T-helper 17 cell (primary cell): ENCODE results near the gene ANO4. TPM values are rescaled to one million over a fixed set of nuclear protein-coding genes. Genes with fewer than 3 reads are reported as not detected.
"Not testable (repeated sequence)": the region's sequence is repeated elsewhere in the genome, so short reads cannot be mapped to it uniquely, and the experiment has no call there.

Experiments used
- ATAC-seq: fragments of 150-1000 bp; cut with Tn5 transposase; 2 replicates; pipeline ENCODE4 v1.10.0; 2021; ENCODE audit warnings: mild to moderate bottlenecking, moderate library complexity
- DNase-seq, 3 donors: peaks; one replicate each; pipeline versions ENCODE4 v3.0.0 to v3.0.0-alpha.2; 2020 to 2021
- H3K9me3 ChIP-seq: one replicate; pipeline ENCODE4 v1.7.0; 2013; ENCODE audit warnings: low read length, mild to moderate bottlenecking; ENCODE audit not compliant: control insufficient read depth, poor library complexity, severe bottlenecking
- H3K27ac Mint-ChIP-seq: one replicate; pipeline ENCODE4 v1.8.0; 2022; ENCODE audit warnings: mild to moderate bottlenecking, moderate library complexity, mixed read lengths
- H3K27me3 Mint-ChIP-seq: one replicate; pipeline ENCODE4 v1.8.0; 2022; ENCODE audit warnings: mixed read lengths
- H3K36me3 Mint-ChIP-seq: one replicate; pipeline ENCODE4 v1.8.0; 2022; ENCODE audit warnings: low read depth, mixed read lengths
- H3K4me1 Mint-ChIP-seq: one replicate; pipeline ENCODE4 v1.8.0; 2022; ENCODE audit warnings: mild to moderate bottlenecking, mixed read lengths
- H3K4me3 Mint-ChIP-seq: one replicate; pipeline ENCODE4 v1.8.0; 2022; ENCODE audit warnings: mild to moderate bottlenecking, moderate library complexity, mixed read lengths
- total RNA-seq, 4 donors: library from RNA in 2 of 4; stranded (reverse) in 2 of 4; gene quantifications; one replicate each; pipeline ENCODE4 v1.2.3 and lab custom pipeline; 2022 to 2026

The ANO4 gene
- total RNA-seq, 2 donors from 2014 or later: not detected

DNA sequence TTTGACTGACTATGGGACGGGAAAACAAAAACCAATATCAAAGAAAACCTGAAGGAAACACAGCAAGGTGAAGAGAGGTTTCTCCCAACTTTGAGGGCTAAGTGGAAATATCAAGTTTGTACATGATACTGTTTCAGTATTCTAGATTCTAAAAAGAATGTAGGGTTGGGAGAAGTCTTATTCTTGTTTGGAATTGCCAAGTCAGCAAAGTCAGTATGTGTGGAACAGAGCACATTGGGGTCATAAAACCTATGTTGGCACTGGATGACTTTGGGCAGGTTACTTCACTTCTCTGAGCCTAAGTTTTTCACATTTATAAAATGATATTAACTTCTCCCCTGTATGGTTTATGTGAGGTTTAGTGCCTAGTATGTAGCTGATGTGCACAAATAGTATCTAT is 182.2 kb downstream of the ANO4 start:
- H3K27ac Mint-ChIP-seq: no peak overlapping the region
- H3K4me1 Mint-ChIP-seq: no peaks in the 10 kb centered on the region
- H3K36me3 Mint-ChIP-seq: no peaks in the 10 kb centered on the region
- DNase-seq (no peak), ATAC-seq (no peak)
- H3K27me3 Mint-ChIP-seq: no peaks in the 10 kb centered on the region
- H3K4me3 Mint-ChIP-seq: no peak overlapping the region
- H3K9me3 ChIP-seq: no peaks in the 10 kb centered on the region

DNA sequence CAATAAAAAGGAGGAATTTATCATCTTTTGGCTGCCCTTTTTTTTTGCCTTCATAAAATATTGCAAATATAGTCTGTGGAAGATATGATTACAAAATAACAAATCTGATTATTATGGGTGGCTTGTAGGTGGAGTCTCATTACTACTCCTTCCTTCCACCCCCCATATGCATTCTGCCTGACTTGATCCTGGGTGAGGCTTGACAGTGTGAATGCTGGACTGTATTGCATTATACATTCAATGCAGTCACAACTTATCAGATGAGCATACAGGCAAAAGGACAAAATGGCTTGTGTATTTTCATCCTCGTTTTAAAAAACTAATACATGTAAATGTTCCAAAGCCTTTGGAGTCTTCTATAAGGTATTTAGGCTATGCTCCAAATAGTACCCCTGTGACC is 186.3 kb downstream of the ANO4 start:
- H3K27ac Mint-ChIP-seq: no peak overlapping the region
- ATAC-seq (no peak), DNase-seq (no peak)
- H3K27me3 Mint-ChIP-seq: no peaks in the 10 kb centered on the region
- no peaks in the 10 kb centered on the region for H3K4me1 Mint-ChIP-seq
- H3K4me3 Mint-ChIP-seq: no peak overlapping the region
- H3K9me3 ChIP-seq: no peaks in the 10 kb centered on the region
- no peaks in the 10 kb centered on the region for H3K36me3 Mint-ChIP-seq

DNA sequence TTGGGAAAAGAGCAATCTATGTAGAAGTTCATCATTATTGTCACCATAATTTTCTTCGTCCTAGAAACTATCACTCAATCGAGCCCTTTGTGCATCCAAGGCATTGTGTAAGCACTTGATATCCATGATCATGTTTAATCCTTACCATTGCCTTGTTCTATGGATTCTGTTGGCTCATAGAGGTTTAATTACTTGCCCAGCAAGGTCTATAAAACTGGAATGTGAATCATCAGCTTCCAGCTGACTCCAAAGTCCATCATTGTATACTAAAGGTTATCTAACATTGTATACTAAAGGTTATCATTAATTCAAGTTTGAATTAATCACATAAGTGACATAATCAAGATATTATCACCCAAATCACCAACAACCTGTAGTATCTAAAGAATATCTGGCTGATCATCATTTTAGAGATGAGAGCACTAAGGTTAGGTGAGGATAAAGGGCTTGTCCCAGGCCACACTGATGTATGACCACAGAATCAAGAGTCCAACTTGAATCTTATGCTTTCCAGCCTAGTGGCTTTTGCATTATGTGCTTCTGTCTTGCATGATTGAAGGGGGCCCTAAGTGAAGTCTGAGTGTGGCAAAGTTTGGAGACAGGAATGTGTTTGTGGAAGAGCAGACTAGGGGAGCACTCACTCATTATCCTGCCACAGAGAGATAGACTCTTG is 188.1 kb downstream of the ANO4 start:
- DNase-seq (no peak), ATAC-seq (no peak)
- H3K27ac Mint-ChIP-seq: no peak overlapping the region
- no peak overlapping the region for H3K4me3 Mint-ChIP-seq
- H3K4me1 Mint-ChIP-seq: no peaks in the 10 kb centered on the region
- H3K9me3 ChIP-seq: no peaks in the 10 kb centered on the region
- no peaks in the 10 kb centered on the region for H3K36me3 Mint-ChIP-seq
- no peaks in the 10 kb centered on the region for H3K27me3 Mint-ChIP-seq

DNA sequence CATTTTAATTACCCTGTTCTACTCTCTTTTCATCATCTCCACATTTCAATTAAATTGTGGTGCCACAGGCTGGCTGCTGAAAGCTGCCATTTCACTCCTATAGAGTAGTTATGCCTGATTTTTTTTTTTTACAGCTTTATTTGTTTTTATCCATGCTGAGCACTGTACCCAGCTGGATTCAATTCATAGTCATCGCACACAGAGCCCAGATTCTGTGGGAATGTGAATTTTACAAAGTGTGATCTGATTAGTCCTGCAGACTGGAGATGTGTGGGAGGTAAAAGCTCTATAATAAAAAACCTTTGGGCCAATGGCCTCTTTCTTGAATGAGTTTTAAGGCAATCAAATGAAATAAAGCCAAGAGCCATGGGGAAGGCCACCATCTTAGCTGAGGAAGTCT is 190.2 kb downstream of the ANO4 start:
- H3K9me3 ChIP-seq: no peaks in the 10 kb centered on the region
- DNase-seq: no peak
- H3K36me3 Mint-ChIP-seq: no peaks in the 10 kb centered on the region
- ATAC-seq: no peak
- H3K27ac Mint-ChIP-seq: no peak overlapping the region
- no peaks in the 10 kb centered on the region for H3K4me1 Mint-ChIP-seq
- no peak overlapping the region for H3K4me3 Mint-ChIP-seq
- no peaks in the 10 kb centered on the region for H3K27me3 Mint-ChIP-seq

DNA sequence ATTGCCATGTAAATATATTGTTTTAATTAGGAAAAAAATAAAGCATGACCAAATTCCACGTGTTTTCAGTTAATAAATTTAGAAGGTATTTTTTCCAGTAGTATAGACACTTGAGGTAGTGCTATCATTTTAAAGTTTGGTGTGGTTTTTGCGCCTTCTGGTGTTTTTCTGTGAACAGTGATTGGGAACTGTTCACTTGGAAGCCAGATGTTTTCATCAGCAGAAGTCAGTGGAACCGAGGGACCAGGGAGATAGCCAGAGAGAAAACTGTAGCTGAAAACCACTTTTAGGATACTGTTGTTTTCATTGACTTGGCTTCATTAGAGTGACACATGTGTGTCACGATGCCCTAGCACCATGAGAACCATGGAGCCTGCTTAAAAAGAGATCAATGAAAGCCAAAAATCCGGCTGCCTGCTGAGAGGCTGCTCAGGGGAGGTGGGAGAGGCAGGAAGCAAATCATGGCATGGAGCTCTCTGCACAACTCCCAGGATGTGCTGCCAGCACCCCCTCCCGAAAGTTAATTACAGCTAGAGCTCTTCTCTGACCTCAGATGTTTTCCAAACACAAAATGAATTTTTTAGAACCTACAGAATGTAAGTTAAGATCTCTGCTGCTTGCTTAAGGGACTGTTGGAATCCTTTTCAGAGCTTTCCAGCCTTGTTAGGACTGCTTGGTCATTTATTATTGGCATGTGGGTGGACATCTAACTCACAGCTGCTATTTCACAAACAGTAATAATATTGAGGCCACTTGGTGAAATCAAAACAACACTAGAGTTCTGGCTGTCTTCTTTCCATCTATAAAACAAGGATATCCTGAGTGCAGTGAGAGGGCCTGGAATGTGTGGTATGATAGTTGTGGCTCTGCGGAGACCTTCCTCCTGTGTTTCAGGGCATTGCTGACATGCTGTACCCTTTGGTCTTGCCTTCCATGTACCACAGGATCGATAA is 192.3 kb downstream of the ANO4 start:
- Mint-ChIP-seq H3K27ac (no peak overlapping the region), H3K4me3 (no peak overlapping the region), H3K4me1 (no peaks in the 10 kb centered on the region), H3K27me3 (no peaks in the 10 kb centered on the region), H3K36me3 (no peaks in the 10 kb centered on the region)
- ATAC-seq (no peak), DNase-seq (no peak)
- no peaks in the 10 kb centered on the region for H3K9me3 ChIP-seq

DNA sequence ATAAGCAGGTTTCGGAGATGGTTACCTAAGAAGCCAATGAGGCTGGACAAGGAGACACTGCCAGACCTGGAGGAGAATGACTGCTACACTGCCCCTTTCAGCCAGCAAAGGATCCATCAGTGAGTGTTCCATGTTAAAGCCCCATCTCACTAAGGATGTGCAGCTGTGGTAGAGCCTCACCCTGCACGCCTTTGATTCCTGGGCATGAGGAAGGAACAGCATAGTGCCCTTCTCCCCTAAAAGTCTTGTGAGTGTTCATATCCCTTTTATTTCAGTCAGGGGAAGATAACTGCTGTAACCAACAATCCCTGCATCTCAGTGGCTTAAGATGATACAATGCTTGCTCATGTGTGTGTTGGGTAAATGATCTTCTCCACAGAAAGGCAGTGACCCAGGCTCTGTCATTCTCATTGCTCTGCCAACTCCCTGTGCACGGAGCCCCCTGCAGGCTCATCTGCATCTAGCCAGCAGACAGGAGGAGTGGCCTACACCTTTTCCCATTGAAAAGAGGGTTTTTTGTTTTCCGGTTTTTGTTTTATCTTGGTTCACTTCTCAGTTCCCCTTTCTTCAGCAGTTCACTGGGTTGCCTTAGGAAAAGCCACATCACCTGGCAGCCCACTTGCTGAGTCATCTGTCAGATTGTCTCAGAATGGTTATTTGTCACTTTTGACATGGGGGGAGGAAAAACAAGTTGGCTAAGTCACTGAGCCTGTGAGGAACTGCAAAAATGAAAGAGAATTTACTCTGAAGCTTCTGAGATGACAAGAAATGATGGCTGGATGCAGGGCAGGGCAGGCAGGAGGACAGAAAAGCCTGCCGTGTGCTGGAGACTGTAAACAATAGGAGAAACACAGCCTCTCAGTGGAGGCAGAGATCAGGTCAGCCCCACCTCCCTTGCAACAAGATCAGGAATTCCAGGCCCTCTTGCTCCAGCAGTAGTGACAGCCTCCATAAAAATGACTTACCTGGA is 193.3 kb downstream of the ANO4 start:
- H3K4me3 Mint-ChIP-seq: no peak overlapping the region
- H3K36me3 Mint-ChIP-seq: no peaks in the 10 kb centered on the region
- no peak for DNase-seq
- H3K27me3 Mint-ChIP-seq: no peaks in the 10 kb centered on the region
- no peaks in the 10 kb centered on the region for H3K9me3 ChIP-seq
- no peak overlapping the region for H3K27ac Mint-ChIP-seq
- no peak for ATAC-seq
- H3K4me1 Mint-ChIP-seq: no peaks in the 10 kb centered on the region

DNA sequence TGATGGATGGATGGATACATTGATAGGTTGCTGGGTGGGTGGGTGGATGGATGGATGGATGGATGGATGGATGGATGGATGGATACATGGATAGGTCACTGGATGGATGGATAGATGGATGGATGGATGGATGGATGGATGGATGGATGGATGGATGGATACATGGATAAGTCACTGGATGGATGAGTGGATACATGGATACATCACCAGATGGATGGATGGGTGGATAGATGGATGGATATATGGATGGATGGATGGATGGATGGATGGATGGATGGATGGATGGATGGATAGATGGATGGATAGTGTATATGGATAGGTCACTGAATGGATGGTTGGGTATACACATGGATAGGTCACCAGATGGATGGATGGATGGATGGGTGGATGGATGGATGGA is 194.9 kb downstream of the ANO4 start:
- not testable (repeated sequence) for H3K27ac Mint-ChIP-seq, H3K4me1 Mint-ChIP-seq, H3K27me3 Mint-ChIP-seq, DNase-seq, H3K36me3 Mint-ChIP-seq, H3K4me3 Mint-ChIP-seq, H3K9me3 ChIP-seq, ATAC-seq

DNA sequence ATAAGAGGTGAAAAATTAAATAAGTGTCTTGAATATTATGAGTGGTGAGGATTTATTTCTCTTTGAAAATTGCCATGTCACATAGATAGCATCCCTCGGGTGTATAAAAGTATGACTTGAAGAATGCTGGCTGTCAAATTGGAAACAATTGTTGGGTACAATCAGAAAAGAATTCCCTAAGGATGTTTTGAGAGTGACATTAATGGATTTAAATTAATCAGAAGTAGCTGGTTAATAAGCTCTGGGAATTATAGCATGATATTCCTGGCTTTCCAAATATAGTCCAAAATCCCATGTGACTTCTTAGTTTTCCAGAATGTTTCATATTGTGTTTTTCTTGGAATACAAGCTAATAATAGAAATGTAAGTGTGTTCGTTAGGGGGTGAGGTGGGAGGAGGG is 196.5 kb downstream of the ANO4 start:
- Mint-ChIP-seq H3K4me3 (no peak overlapping the region), H3K36me3 (no peaks in the 10 kb centered on the region), H3K4me1 (no peaks in the 10 kb centered on the region), H3K27ac (no peak overlapping the region), H3K27me3 (no peaks in the 10 kb centered on the region)
- ATAC-seq (no peak), DNase-seq (no peak)
- no peaks in the 10 kb centered on the region for H3K9me3 ChIP-seq

DNA sequence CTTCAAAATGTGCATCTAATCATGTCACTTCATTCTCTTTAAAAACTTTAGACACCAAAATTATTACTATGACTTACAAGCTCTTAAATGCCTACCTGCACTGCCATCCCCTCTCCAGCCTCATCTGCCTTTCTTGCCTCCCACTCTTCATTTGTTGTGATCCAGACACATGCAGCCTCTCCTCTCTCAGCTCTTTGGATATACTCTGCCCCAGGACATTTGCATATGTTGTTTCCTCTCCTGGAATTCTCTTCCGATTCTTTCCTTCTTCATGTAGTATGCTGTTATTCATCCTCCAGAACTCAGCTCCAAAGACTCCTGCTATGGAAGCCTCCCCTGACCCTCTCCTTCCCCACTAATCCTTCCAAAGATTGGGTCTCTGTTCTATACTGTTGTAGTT is 197.6 kb downstream of the ANO4 start:
- Mint-ChIP-seq H3K4me1 (no peaks in the 10 kb centered on the region), H3K4me3 (no peak overlapping the region), H3K27me3 (no peaks in the 10 kb centered on the region), H3K36me3 (no peaks in the 10 kb centered on the region), H3K27ac (no peak overlapping the region)
- ATAC-seq: no peak
- no peak for DNase-seq
- no peaks in the 10 kb centered on the region for H3K9me3 ChIP-seq

DNA sequence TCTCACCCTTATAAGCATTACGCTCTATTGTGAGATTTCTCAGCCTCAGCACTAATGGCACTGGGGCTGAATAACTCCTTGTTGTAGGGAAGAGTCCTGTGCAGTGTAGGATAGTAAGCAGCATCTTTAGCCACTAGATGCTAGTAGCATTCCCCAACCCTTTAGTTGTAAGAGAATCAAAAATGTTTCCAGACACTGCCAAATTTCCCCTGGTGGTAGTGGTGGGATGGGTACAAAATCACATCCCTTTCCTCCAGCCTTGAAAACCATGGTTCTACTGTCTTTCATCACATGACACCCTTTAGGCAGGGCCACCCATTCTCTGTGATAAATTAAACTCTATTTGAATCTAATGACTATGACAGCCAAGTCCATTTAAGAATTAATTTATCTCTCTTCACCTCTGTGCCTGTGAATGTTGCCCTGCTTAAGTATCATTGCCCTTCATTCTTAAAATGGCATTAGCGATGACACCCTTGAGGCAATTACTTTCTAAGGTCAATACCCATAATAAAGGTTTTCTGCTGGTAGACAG is 199.4 kb downstream of the ANO4 start:
- H3K27ac Mint-ChIP-seq: no peak overlapping the region
- no peak overlapping the region for H3K4me3 Mint-ChIP-seq
- no peaks in the 10 kb centered on the region for H3K4me1 Mint-ChIP-seq

DNA sequence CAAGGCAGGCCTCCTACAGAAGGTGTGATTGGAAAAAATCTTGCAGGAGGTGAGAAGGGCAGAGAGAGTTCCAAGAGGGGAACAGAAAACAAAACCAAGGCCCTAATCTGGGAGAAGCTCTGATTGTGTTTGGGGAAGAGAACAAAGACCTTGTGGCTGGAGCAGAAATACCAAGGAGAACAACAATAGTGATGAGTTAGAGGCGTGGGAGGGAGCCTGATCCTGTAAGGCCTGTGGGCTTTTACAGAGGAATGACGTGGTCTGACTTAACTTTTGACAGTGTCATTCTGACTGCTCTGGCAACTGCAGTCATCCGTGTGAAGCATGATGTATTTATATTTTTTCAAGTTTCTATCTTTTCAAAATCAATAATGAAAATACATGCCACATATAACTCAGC is 200.6 kb downstream of the ANO4 start:
- no peak for DNase-seq
- Mint-ChIP-seq H3K4me1 (no peaks in the 10 kb centered on the region), H3K27me3 (no peaks in the 10 kb centered on the region), H3K27ac (no peak overlapping the region), H3K4me3 (no peak overlapping the region), H3K36me3 (no peaks in the 10 kb centered on the region)
- no peaks in the 10 kb centered on the region for H3K9me3 ChIP-seq
- ATAC-seq: no peak

More for the DNA sequence above, 199.4 kb downstream of the ANO4 start:
- no peaks in the 10 kb centered on the region for H3K9me3 ChIP-seq
- Mint-ChIP-seq H3K27me3 (no peaks in the 10 kb centered on the region), H3K36me3 (no peaks in the 10 kb centered on the region)
- DNase-seq (no peak), ATAC-seq (no peak)

DNA sequence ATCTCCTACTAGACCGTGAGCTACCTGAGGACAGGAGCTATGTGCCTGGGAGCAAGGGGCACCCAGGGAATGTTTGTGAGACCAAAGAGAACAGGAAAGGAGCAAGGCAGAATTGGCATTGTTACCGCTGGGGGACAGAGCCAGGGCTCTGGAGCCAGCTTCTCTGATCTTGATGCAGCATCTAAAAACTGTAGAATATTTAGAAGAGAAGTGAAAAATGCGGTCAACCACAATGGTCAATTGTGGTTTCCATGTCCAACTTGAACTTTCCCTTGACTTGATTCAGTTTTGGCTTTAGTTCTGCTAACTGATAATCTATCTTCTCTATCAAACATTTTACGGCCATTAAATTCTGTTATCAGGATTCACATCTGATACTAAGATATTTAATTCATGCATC is 201.2 kb downstream of the ANO4 start:
- Mint-ChIP-seq H3K27me3 (no peaks in the 10 kb centered on the region), H3K4me1 (no peaks in the 10 kb centered on the region), H3K36me3 (no peaks in the 10 kb centered on the region), H3K4me3 (no peak overlapping the region), H3K27ac (no peak overlapping the region)
- ATAC-seq (no peak), DNase-seq (no peak)
- H3K9me3 ChIP-seq: no peaks in the 10 kb centered on the region

DNA sequence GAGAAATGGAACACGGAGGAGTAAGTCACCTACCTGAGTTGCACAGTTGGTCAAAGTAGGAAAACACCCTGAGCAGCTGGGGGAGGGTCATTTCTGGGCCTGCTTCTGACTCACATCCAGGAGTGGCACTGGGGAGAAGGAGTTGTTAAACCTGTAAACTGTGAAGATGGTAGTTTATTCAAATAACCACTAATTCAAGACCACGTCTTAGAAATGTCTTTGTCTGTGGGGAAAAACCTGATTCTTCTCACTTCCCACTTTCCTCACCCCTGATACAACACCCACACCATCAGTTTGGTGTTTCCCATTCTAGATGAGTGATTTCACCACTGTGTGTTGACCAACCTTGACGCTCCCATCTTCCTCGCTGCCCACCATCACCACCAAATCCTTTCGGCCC is 207.1 kb downstream of the ANO4 start:
- Mint-ChIP-seq H3K36me3 (no peaks in the 10 kb centered on the region), H3K27me3 (no peaks in the 10 kb centered on the region), H3K27ac (no peak overlapping the region), H3K4me3 (no peak overlapping the region), H3K4me1 (no peaks in the 10 kb centered on the region)
- H3K9me3 ChIP-seq: no peaks in the 10 kb centered on the region
- ATAC-seq (no peak), DNase-seq (no peak)
